ENCODE data around the gene HS3ST4. TPM values are rescaled to one million over a fixed set of nuclear protein-coding genes. Genes with fewer than 3 reads are reported as not detected.

HS3ST4 gene
- total RNA-seq, 1 experiment from 2014 or later = not detected

DNA sequence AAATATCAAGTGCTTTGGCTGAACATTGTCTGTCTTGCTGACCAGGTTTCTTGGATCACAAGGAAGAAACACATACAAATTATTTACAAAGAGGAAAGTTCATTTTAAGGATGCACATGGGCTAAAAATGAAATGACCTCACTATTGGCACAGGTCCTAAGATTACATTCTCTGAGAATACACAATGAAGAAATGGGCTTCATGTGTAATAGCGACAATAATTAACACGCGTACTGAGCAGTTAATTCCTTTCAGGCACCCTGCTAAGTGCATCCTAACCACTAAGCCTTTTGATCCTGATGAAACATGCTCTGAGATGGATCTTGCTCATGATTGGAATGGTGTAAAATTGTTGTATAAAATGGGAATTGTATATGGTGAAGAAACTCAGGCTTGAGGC is 429.0 kb downstream of the HS3ST4 start:
- no peak for DNase-seq (ENCODE audit: low read depth, low spot score)

More for the DNA sequence above, 429.0 kb downstream of the HS3ST4 start:
- H2AFZ ChIP-seq (ENCODE audit: low read depth, low read length, poor library complexity, severe bottlenecking) = no peak overlapping the region
- no peaks in the 10 kb centered on the region for H3K79me2 ChIP-seq (ENCODE audit: insufficient read depth, low read length)
- no peak overlapping the region for H3K4me3 ChIP-seq (replicated peaks in 1 of 2; ENCODE audit: low read depth in 1 of 2, low read length in 2 of 2)
- no peaks in the 10 kb centered on the region for H3K9me2 ChIP-seq (ENCODE audit: insufficient read depth)
- POLR2A ChIA-PET = no interaction called here
- RAD21 ChIA-PET (ENCODE audit: low non-redundant PET in 1 of 2, low total read pairs in 2 of 2, uncharacterized antibody in 2 of 2, unreplicated experiment in 2 of 2) = no interaction called here
- CTCF ChIA-PET = no interaction called here
- H4K20me1 ChIP-seq (ENCODE audit: insufficient read depth) = no peaks in the 10 kb centered on the region
- no peaks in the 10 kb centered on the region for H3K36me3 ChIP-seq (ENCODE audit: control insufficient read depth in 1 of 2, insufficient read depth in 2 of 2, low read length in 2 of 2)
- H3K9ac ChIP-seq (ENCODE audit: low read length) = no peak overlapping the region
- no peak for ATAC-seq
- no peak overlapping the region for H3K4me2 ChIP-seq (ENCODE audit: low read length)
- no peaks in the 10 kb centered on the region for H3K4me1 ChIP-seq (ENCODE audit: control insufficient read depth in 1 of 2, insufficient read depth in 2 of 2, low read length in 2 of 2)
- no TSS peak for BruUV-seq (replicated peaks)
- intact Hi-C loops (cut with micrococcal nuclease) = no loop called here
- no peaks in the 10 kb centered on the region for H3K27me3 ChIP-seq (ENCODE audit: insufficient read depth, low read length)
- TF ChIP-seq, protein P1, sequence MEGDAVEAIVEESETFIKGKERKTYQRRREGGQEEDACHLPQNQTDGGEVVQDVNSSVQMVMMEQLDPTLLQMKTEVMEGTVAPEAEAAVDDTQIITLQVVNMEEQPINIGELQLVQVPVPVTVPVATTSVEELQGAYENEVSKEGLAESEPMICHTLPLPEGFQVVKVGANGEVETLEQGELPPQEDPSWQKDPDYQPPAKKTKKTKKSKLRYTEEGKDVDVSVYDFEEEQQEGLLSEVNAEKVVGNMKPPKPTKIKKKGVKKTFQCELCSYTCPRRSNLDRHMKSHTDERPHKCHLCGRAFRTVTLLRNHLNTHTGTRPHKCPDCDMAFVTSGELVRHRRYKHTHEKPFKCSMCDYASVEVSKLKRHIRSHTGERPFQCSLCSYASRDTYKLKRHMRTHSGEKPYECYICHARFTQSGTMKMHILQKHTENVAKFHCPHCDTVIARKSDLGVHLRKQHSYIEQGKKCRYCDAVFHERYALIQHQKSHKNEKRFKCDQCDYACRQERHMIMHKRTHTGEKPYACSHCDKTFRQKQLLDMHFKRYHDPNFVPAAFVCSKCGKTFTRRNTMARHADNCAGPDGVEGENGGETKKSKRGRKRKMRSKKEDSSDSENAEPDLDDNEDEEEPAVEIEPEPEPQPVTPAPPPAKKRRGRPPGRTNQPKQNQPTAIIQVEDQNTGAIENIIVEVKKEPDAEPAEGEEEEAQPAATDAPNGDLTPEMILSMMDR (IDR thresholded peaks at IDR 0.05 in 2 of 3, conservative IDR thresholded peaks at IDR 0.05 in 1 of 3; ENCODE audit: borderline replicate concordance in 1 of 3, insufficient read depth in 1 of 3, low read depth in 2 of 3, low read length in 2 of 3) = no peak
- TF ChIP-seq JUND (IDR thresholded peaks at IDR 0.05) = no peak
- TF ChIP-seq EGR1 (IDR thresholded peaks at IDR 0.05; ENCODE audit: low read depth) = no peak
- TF ChIP-seq POLR2A (IDR thresholded peaks at IDR 0.05; ENCODE audit: borderline replicate concordance, extremely low read depth, insufficient read depth, insufficient read length) = no peak
- TF ChIP-seq CBX3 (IDR thresholded peaks at IDR 0.05; ENCODE audit: low read depth) = no peak
- TF ChIP-seq POLR2AphosphoS5 (IDR thresholded peaks at IDR 0.05; ENCODE audit: low read depth, low read length) = no peak
- TF ChIP-seq TCF7L2 (IDR thresholded peaks at IDR 0.05; ENCODE audit: borderline replicate concordance, extremely low read depth, insufficient read depth, insufficient read length) = no peak
- no peak for TF ChIP-seq ELF1 (IDR thresholded peaks at IDR 0.05; ENCODE audit: borderline replicate concordance, low read depth)
- no peak for TF ChIP-seq SP1 (IDR thresholded peaks at IDR 0.05; ENCODE audit: low read depth)
- no peak for TF ChIP-seq FOSL1 (IDR thresholded peaks at IDR 0.05; ENCODE audit: low read depth)
- TF ChIP-seq YY1 (IDR thresholded peaks at IDR 0.05; ENCODE audit: extremely low read depth, insufficient replicate concordance, low read depth, low read length) = no peak
- TF ChIP-seq SRF (IDR thresholded peaks at IDR 0.05; ENCODE audit: low read depth) = no peak
- TF ChIP-seq ZBTB33 (IDR thresholded peaks at IDR 0.05; ENCODE audit: extremely low read depth, insufficient replicate concordance, low read length) = no peak
- H3K9me3 ChIP-seq (ENCODE audit: control insufficient read depth in 1 of 2, insufficient read depth in 1 of 2, low read depth in 1 of 2, low read length in 2 of 2) = peaks cover 6 to 7% of the 10 kb centered on the region in 2 experiments; a peak in 2 of 4 replicates
- H3K27ac ChIP-seq (ENCODE audit: low read depth, low read length) = no peak overlapping the region

Measured in HCT116 (cell line).